Smooth muscle cell (in vitro differentiated cells): ENCODE results near the gene HDGFL2. TPM values are rescaled to one million over a fixed set of nuclear protein-coding genes. Genes with fewer than 3 reads are reported as not detected.
"Not testable (repeated sequence)": the region's sequence is repeated elsewhere in the genome, so short reads cannot be mapped to it uniquely, and the experiment has no call there.

ENCODE experiments used
- DNase-seq: peaks from one replicate; lab custom pipeline; 2025; ENCODE audit not compliant: unreplicated experiment; lab: John Stamatoyannopoulos, UW
- H2AFZ ChIP-seq: fragments of 200-600 bp; sonication (generic); 2 replicates; pipeline ENCODE4 v1.6.0; 2016; ENCODE audit warnings: antibody characterized with exemption, low read depth, mild to moderate bottlenecking
- H3F3A ChIP-seq: fragments of 200-600 bp; sonication (generic); 2 replicates; pipeline ENCODE4 v1.6.0; 2017; ENCODE audit warnings: antibody characterized with exemption, low read depth
- H3K27ac ChIP-seq: fragments of 200-600 bp; sonication (generic); 2 replicates; pipeline ENCODE4 v1.5.1; 2016; ENCODE audit warnings: low read depth, mild to moderate bottlenecking
- H3K27me3 ChIP-seq: fragments of 200-600 bp; sonication (generic); 2 replicates; pipeline ENCODE4 v1.6.1; 2016; ENCODE audit warnings: low read depth, mild to moderate bottlenecking
- H3K36me3 ChIP-seq: fragments of 200-600 bp; sonication (generic); 2 replicates; pipeline ENCODE4 v1.5.1; 2016; ENCODE audit warnings: low read depth
- H3K4me1 ChIP-seq: fragments of 200-600 bp; sonication (generic); 2 replicates; pipeline ENCODE4 v1.5.1; 2016; ENCODE audit warnings: low read depth
- H3K4me2 ChIP-seq: fragments of 200-600 bp; sonication (generic); 2 replicates; pipeline ENCODE4 v1.6.0; 2016; ENCODE audit warnings: mild to moderate bottlenecking
- H3K4me3 ChIP-seq: fragments of 200-600 bp; sonication (generic); 2 replicates; pipeline ENCODE4 v1.5.1; 2016; ENCODE audit warnings: mild to moderate bottlenecking
- H3K79me2 ChIP-seq: fragments of 200-600 bp; sonication (generic); 2 replicates; pipeline ENCODE4 v1.6.0; 2016; ENCODE audit warnings: low read depth, mild to moderate bottlenecking
- H3K9ac ChIP-seq: fragments of 200-600 bp; sonication (generic); 2 replicates; pipeline ENCODE4 v1.6.0; 2016; ENCODE audit warnings: low read depth
- H3K9me3 ChIP-seq: fragments of 200-600 bp; sonication (generic); replicated peaks from 2 replicates; pipeline ENCODE4 v1.5.1; 2016; ENCODE audit warnings: low read depth
- H4K20me1 ChIP-seq: fragments of 200-600 bp; sonication (generic); 2 replicates; pipeline ENCODE4 v1.6.0; 2016; ENCODE audit warnings: low read depth
- CTCF ChIP-seq: fragments of 200-600 bp; sonication (generic); IDR thresholded peaks from 2 replicates; pipeline ENCODE4 v1.5.1; 2017; ENCODE audit warnings: borderline replicate concordance, mild to moderate bottlenecking, antibody characterized with exemption; ENCODE audit not compliant: insufficient read depth, poor library complexity, severe bottlenecking
- WGBS: methylation state at CpG from one replicate; pipeline ENCODE4 v1.1.7; 2016; ENCODE audit warnings: low lambda C conversion rate; 5-methylcytosine and 5-hydroxymethylcytosine counted together
- polyA plus RNA-seq: library from polyadenylated mRNA; unstranded; fragments of >200 nt; fragmentation: Nextera tagmentation; extraction: Ambion mirVana; gene quantifications from 2 replicates; pipeline ENCODE4 v1.2.1, GENCODE V29; 2016
- total RNA-seq: library from RNA; depleted of rRNA; stranded (reverse); fragments of >200 nt; gene quantifications from 2 replicates; pipeline ENCODE4 v1.2.3, GENCODE V29; 2014

HDGFL2 gene
- total and polyA plus RNA-seq, 2 experiments from 2014 or later: 27.9 to 94.1 TPM

GRCh38 chr19:4539693-4540581 is 67.8 kb downstream of the HDGFL2 start, which contains the start of gene LRG1:
Gene LRG1, minus strand, starts transcription at chr19:4540036. Its CDS starts 23 bp downstream, at chr19:4540013.
- no peak within 1 kb of the TSS for H3K4me2 ChIP-seq
- H2AFZ ChIP-seq: no peak within 1 kb of the TSS
- no peaks in the 10 kb centered on the region for H3K79me2 ChIP-seq
- no peak within 1 kb of the TSS for H3K4me3 ChIP-seq
- peaks cover 2% of the 10 kb centered on the region for H3K9me3 ChIP-seq
- no peak within 1 kb of the TSS for H3K27ac ChIP-seq
- 80% methylated on average over 14 of the region's 14 CpGs for WGBS
- H3K27me3 ChIP-seq: peaks cover 11% of the 10 kb centered on the region
- no peak for TF ChIP-seq CTCF
- H3F3A ChIP-seq: no peaks in the 10 kb centered on the region
- H3K4me1 ChIP-seq: no peaks in the 10 kb centered on the region
- H3K36me3 ChIP-seq: no peaks in the 10 kb centered on the region
- DNase-seq: no peak
- H3K9ac ChIP-seq: no peak within 1 kb of the TSS
- H4K20me1 ChIP-seq: no peaks in the 10 kb centered on the region

DNA sequence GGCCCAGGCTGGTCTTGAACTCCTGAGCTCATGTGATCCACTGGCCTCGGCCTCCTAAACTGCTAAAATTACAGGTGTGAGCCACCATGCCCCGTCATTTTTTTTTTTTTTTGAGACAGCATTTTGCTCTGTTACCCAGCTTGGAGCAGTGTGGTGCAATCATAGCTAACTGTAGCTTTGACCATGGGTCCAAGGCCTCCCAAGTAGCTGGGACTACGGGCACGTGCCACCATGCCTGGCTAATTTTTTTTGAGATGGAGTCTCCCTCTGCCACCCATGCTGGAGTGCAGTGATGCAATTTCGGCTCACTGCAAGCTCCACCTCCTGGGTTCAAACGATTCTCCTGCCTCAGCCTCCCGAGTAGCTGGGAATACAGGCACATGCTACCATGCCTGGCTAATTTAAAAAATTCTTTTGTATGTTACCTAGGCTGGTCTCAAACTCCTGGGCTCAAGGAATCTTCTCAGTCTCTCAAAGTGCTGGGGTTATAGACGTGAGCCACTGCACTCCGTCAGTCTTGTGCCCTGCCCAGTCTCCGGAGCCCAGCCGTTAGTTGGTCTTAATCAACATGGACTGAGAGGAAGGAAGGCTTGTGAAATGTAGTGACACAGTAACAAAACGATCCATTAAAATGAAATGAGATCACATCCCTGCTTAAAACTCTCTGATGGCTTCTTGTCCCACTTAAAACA is 69.2 kb downstream of the HDGFL2 start:
- WGBS: 87% methylated on average over 12 of the region's 12 CpGs
- Histone ChIP-seq H3K36me3 (no peaks in the 10 kb centered on the region), H3K9ac (no peak overlapping the region), H3K79me2 (no peaks in the 10 kb centered on the region), H2AFZ (no peak overlapping the region), H3K27me3 (no peaks in the 10 kb centered on the region), H3F3A (no peaks in the 10 kb centered on the region), H3K4me3 (no peak overlapping the region), H3K4me1 (no peaks in the 10 kb centered on the region), H3K27ac (no peak overlapping the region), H3K9me3 (peaks cover 2% of the 10 kb centered on the region), H3K4me2 (no peak overlapping the region), H4K20me1 (no peaks in the 10 kb centered on the region)
- no peak for DNase-seq
- TF ChIP-seq CTCF: no peak

GRCh38 chr19:4541806-4542145 is 69.7 kb downstream of the HDGFL2 start:
- not testable (repeated sequence) for H3K79me2 ChIP-seq, H3K36me3 ChIP-seq, H3K4me1 ChIP-seq, H3K27ac ChIP-seq, H3K27me3 ChIP-seq, DNase-seq, H3K4me3 ChIP-seq, H3K9ac ChIP-seq, H3K9me3 ChIP-seq, H4K20me1 ChIP-seq, H3F3A ChIP-seq, H3K4me2 ChIP-seq, H2AFZ ChIP-seq
- WGBS: 98% methylated on average over 12 of the region's 12 CpGs
